PC-3 (cell line): ENCODE measurements around the gene RBPMS2. TPM values are rescaled to one million over a fixed set of nuclear protein-coding genes. Genes with fewer than 3 reads are reported as not detected.

Source experiments
- ATAC-seq: fragments of 200-7000 bp; cut with Tn5 transposase; 2 replicates; pipeline ENCODE4 v1.9.1; 2020; ENCODE audit warnings: mild to moderate bottlenecking, moderate library complexity
- BruUV-seq: library from RNA; stranded (reverse); fragments of 400-500 nt; replicated peaks from 2 replicates; lab custom pipeline; 2021; lab: Mats Ljungman, UMichigan
- CTCF ChIA-PET: fragments of 300-600 bp; sonication (Branson Sonifier 250); formaldehyde crosslinking; loops from one replicate; lab custom pipeline; 2022; ENCODE audit warnings: antibody characterized with exemption; lab: Charles Lee
- POLR2A ChIA-PET: fragments of 300-600 bp; sonication (Branson Sonifier 250); formaldehyde crosslinking; loops from one replicate; lab custom pipeline; 2022; ENCODE audit warnings: antibody characterized with exemption; ENCODE audit not compliant: unreplicated experiment; lab: Charles Lee
- DNase-seq: peaks from one replicate; pipeline ENCODE4 v3.0.0-alpha.2; 2015
- H2AFZ ChIP-seq: fragments of 300-600 bp; sonication (generic); 2 replicates; pipeline ENCODE4 v1.6.0; 2016; ENCODE audit warnings: antibody characterized with exemption, low read length
- H3F3A ChIP-seq: fragments of 300-600 bp; sonication (generic); one replicate; pipeline ENCODE4 v1.6.0; 2017; ENCODE audit warnings: antibody characterized with exemption, low read length, control low read depth, mild to moderate bottlenecking; ENCODE audit not compliant: unreplicated experiment
- H3K27ac ChIP-seq: fragments of 300-600 bp; sonication (generic); 2 replicates; pipeline ENCODE4 v1.5.1; 2016; ENCODE audit warnings: mild to moderate bottlenecking, low read length
- H3K27me3 ChIP-seq: fragments of 300-600 bp; sonication (generic); 2 replicates; pipeline ENCODE4 v1.6.1; 2016; ENCODE audit warnings: low read length, mixed read lengths
- H3K36me3 ChIP-seq: fragments of 300-600 bp; sonication (generic); 2 replicates; pipeline ENCODE4 v1.6.1; 2016; ENCODE audit warnings: low read depth, mixed run types, low read length, mixed read lengths
- H3K4me1 ChIP-seq: fragments of 300-600 bp; sonication (generic); 2 replicates; pipeline ENCODE4 v1.5.1; 2016; ENCODE audit warnings: low read length; ENCODE audit not compliant: insufficient read depth
- H3K4me2 ChIP-seq: fragments of 300-600 bp; sonication (generic); 2 replicates; pipeline ENCODE4 v1.6.0; 2016; ENCODE audit warnings: low read length
- H3K4me3 ChIP-seq: fragments of 300-600 bp; sonication (generic); 2 replicates; pipeline ENCODE4 v1.5.1; 2016; ENCODE audit warnings: mild to moderate bottlenecking, low read length, mixed read lengths
- H3K79me2 ChIP-seq: fragments of 300-600 bp; sonication (generic); 2 replicates; pipeline ENCODE4 v1.6.1; 2017; ENCODE audit warnings: low read length, mixed read lengths
- H3K9ac ChIP-seq: fragments of 300-600 bp; sonication (generic); 2 replicates; pipeline ENCODE4 v1.6.0; 2016; ENCODE audit warnings: mild to moderate bottlenecking, low read length
- H3K9me2 ChIP-seq: fragments of 300-600 bp; sonication (generic); replicated peaks from 2 replicates; pipeline ENCODE4 v1.6.1; 2016; ENCODE audit warnings: mixed run types, low read length, mixed read lengths
- H3K9me3 ChIP-seq: fragments of 300-600 bp; sonication (generic); 2 replicates; pipeline ENCODE4 v1.6.1; 2016; ENCODE audit warnings: low read length, mixed read lengths
- H4K20me1 ChIP-seq: fragments of 300-600 bp; sonication (generic); 2 replicates; pipeline ENCODE4 v1.6.1; 2016; ENCODE audit warnings: low read length, mixed read lengths
- EZH2 ChIP-seq: fragments of 300-600 bp; sonication (generic); IDR thresholded peaks from one replicate; pipeline ENCODE4 v1.6.1; 2017; ENCODE audit warnings: antibody characterized with exemption, mild to moderate bottlenecking, low read length; ENCODE audit not compliant: unreplicated experiment
- EZH2phosphoT487 ChIP-seq: fragments of 300-600 bp; sonication (generic); IDR thresholded peaks from 2 replicates; pipeline ENCODE4 v1.6.1; 2018; ENCODE audit warnings: mild to moderate bottlenecking, antibody characterized with exemption, low read length, borderline replicate concordance
- intact Hi-C: fragments of 100-400 bp; cut with micrococcal nuclease; formaldehyde crosslinking; loops from 2 replicates; pipeline ENCODE4 v1.9.0; 2023
- total RNA-seq: library from RNA; depleted of rRNA; stranded (reverse); fragments of >200 nt; gene quantifications from 2 replicates; pipeline ENCODE4 v1.2.3, GENCODE V29; 2014
- TF ChIP-seq, protein P1 (sequence below): fragments of 300-600 bp; sonication (generic); conservative IDR thresholded peaks from 2 replicates; pipeline ENCODE4 v1.5.1; 2017; ENCODE audit warnings: antibody characterized with exemption, low read depth, mild to moderate bottlenecking, low read length

RBPMS2 gene
- total RNA-seq, 1 experiment from 2014 or later: not detected

DNA sequence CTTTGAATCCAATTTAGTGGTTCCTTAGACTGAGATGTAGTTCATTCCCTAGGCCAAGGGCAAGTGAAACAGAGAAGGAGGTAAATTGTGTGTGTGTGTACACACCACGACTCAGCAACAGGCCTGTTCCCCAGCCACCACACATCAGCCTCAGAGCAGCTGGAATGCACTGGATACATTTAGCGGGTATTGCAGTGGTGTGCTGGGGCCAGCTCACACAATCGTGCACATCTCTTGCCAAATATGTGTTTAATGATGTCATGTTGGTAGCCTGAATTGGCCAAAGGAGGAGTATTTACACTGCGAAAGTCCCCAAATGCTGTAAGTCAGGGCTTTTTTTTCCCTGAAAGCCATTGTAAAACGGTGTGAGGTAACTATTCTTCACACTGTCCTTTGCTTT, 82.3 kb downstream of the RBPMS2 start:
- Histone ChIP-seq H3K4me1 (peaks cover 10% of the 10 kb centered on the region), H3K9me2 (no peaks in the 10 kb centered on the region), H3K4me3 (no peak overlapping the region), H3K9ac (no peak overlapping the region), H3K27ac (no peak overlapping the region), H3K4me2 (no peak overlapping the region), H3K79me2 (peaks cover 32% of the 10 kb centered on the region), H4K20me1 (0 out of 2 replicates have a peak, but pooled peaks cover 11% of the 10 kb centered on the region), H3K9me3 (no peaks in the 10 kb centered on the region), H3F3A (no peaks in the 10 kb centered on the region), H2AFZ (no peak overlapping the region), H3K27me3 (no peaks in the 10 kb centered on the region), H3K36me3 (peaks cover 7% of the 10 kb centered on the region; the same call in 1 of the 2 replicates)
- DNase-seq: peak; percentile 45
- POLR2A ChIA-PET: no interaction called here
- CTCF ChIA-PET: no interaction called here
- peak; percentile 73 for ATAC-seq
- BruUV-seq: no TSS peak
- TF ChIP-seq EZH2 (no peak), EZH2phosphoT487 (no peak)
- TF ChIP-seq, protein P1, sequence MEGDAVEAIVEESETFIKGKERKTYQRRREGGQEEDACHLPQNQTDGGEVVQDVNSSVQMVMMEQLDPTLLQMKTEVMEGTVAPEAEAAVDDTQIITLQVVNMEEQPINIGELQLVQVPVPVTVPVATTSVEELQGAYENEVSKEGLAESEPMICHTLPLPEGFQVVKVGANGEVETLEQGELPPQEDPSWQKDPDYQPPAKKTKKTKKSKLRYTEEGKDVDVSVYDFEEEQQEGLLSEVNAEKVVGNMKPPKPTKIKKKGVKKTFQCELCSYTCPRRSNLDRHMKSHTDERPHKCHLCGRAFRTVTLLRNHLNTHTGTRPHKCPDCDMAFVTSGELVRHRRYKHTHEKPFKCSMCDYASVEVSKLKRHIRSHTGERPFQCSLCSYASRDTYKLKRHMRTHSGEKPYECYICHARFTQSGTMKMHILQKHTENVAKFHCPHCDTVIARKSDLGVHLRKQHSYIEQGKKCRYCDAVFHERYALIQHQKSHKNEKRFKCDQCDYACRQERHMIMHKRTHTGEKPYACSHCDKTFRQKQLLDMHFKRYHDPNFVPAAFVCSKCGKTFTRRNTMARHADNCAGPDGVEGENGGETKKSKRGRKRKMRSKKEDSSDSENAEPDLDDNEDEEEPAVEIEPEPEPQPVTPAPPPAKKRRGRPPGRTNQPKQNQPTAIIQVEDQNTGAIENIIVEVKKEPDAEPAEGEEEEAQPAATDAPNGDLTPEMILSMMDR: no peak
- intact Hi-C loops: no loop called here

- H3K27me3 ChIP-seq: no peaks in the 10 kb centered on the region
- peaks cover 7% of the 10 kb centered on the region; the same call in 1 of the 2 replicates for H3K36me3 ChIP-seq
- no peak for TF ChIP-seq EZH2phosphoT487
- TF ChIP-seq, protein P1: no peak
- TF ChIP-seq EZH2: no peak
- no peak for ATAC-seq
- no peak for DNase-seq
- CTCF ChIA-PET: no interaction called here
- no peak overlapping the region for H3K9ac ChIP-seq
- H3K27ac ChIP-seq: no peak overlapping the region
- peaks cover 21% of the 10 kb centered on the region for H3K79me2 ChIP-seq
- H3K9me2 ChIP-seq: no peaks in the 10 kb centered on the region
- no peak overlapping the region for H2AFZ ChIP-seq
- H4K20me1 ChIP-seq: no peaks in the 10 kb centered on the region
- H3F3A ChIP-seq: no peaks in the 10 kb centered on the region
- peaks cover 4% of the 10 kb centered on the region; the same call in 1 of the 2 replicates for H3K4me1 ChIP-seq
- no peak overlapping the region for H3K4me3 ChIP-seq
- no TSS peak for BruUV-seq
- POLR2A ChIA-PET: no interaction called here
- no peak overlapping the region for H3K4me2 ChIP-seq
- intact Hi-C loops: no loop called here
- no peaks in the 10 kb centered on the region for H3K9me3 ChIP-seq
Observed at GRCh38 chr15:64691896-64692565, 83.4 kb downstream of the RBPMS2 start.
